ENCODE results near the gene ASTN2. TPM values are rescaled to one million over a fixed set of nuclear protein-coding genes. Genes with fewer than 3 reads are reported as not detected.

Gene ASTN2
- total and polyA plus RNA-seq, 4 donors, result 0.57 to 2.9 (median 1.4) TPM

GRCh38 chr9:116954731-116955130 lies 460.1 kb downstream of the ASTN2 start:
- H3K9me3 ChIP-seq (ENCODE audit: control insufficient read depth in 4 of 4, low read length in 3 of 4), result no peaks in the 10 kb centered on the region
- 88% methylated on average over 2 of the region's 2 CpGs for WGBS

DNA sequence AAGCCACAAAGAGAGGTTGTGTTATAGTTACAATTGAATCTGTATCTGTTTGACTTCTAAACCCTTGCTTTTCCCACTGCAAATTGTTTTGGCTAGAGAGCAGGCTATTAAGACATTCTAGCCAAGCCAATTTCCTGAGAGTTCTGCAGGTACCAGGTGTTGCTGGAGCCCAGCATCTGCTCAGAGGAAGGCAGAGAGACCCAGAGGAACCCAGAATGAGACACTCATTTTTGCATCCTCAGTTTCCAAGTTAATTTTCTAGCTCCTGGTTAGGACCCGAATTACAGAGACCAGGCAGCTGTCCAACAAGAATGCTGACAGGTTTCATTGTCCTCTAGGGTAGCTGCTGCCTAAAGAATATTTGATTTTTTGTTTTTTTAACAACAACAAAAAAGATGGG lies 461.6 kb downstream of the ASTN2 start:
- no peak overlapping the region for H3K27ac ChIP-seq (ENCODE audit: low read depth in 1 of 2, low read length in 2 of 2)
- no peaks in the 10 kb centered on the region for H3K9me3 ChIP-seq (ENCODE audit: control insufficient read depth in 4 of 4, low read length in 3 of 4)
- 37% methylated on average over 1 of the region's 1 CpG for WGBS
- H3K9ac ChIP-seq (ENCODE audit: low read depth in 1 of 2, low read length in 2 of 2), result no peak overlapping the region
- H3K36me3 ChIP-seq (ENCODE audit: control insufficient read depth in 4 of 4, insufficient read depth in 3 of 4, low read depth in 1 of 4, low read length in 3 of 4), result no peaks in the 10 kb centered on the region
- no peaks in the 10 kb centered on the region for H3K4me1 ChIP-seq (ENCODE audit: control insufficient read depth in 4 of 4, insufficient read depth in 4 of 4, low read length in 3 of 4)
- no peak overlapping the region for H3K4me3 ChIP-seq (ENCODE audit: low read depth in 1 of 3, low read length in 3 of 3)
- DNase-seq (ENCODE audit: low spot score), result no peak
- no peaks in the 10 kb centered on the region for H3K27me3 ChIP-seq (ENCODE audit: control insufficient read depth in 4 of 4, insufficient read depth in 4 of 4, low read length in 3 of 4)
- no peak for TF ChIP-seq HNF4A (conservative IDR thresholded peaks at IDR 0.05)
- TF ChIP-seq RAD21 (IDR thresholded peaks at IDR 0.05), result no peak
- no peak for TF ChIP-seq SP1 (IDR thresholded peaks at IDR 0.05)
- no peak for TF ChIP-seq YY1 (IDR thresholded peaks at IDR 0.05)
- TF ChIP-seq FOXA1 (IDR thresholded peaks at IDR 0.05), result no peak
- TF ChIP-seq ZBTB33 (IDR thresholded peaks at IDR 0.05), result no peak
- no peak for TF ChIP-seq RXRA (IDR thresholded peaks at IDR 0.05)
- no peak for TF ChIP-seq TAF1 (conservative IDR thresholded peaks at IDR 0.05)
- TF ChIP-seq CTCF (IDR thresholded peaks at IDR 0.05; ENCODE audit: low read depth, low read length, missing input control), result no peak
- no peak for TF ChIP-seq JUND (IDR thresholded peaks at IDR 0.05)
- TF ChIP-seq FOXA2 (IDR thresholded peaks at IDR 0.05), result no peak
- TF ChIP-seq HNF4G (IDR thresholded peaks at IDR 0.05), result no peak
- TF ChIP-seq ATF3 (IDR thresholded peaks at IDR 0.05), result no peak

More at GRCh38 chr9:116954731-116955130, 460.1 kb downstream of the ASTN2 start:
- TF ChIP-seq JUND (IDR thresholded peaks at IDR 0.05), result no peak
- no peak for TF ChIP-seq RAD21 (IDR thresholded peaks at IDR 0.05)
- no peak for TF ChIP-seq TAF1 (conservative IDR thresholded peaks at IDR 0.05)
- no peak for TF ChIP-seq GABPA (IDR thresholded peaks at IDR 0.05 in 1 of 2, conservative IDR thresholded peaks at IDR 0.05 in 1 of 2)
- no peak for TF ChIP-seq FOXA1 (IDR thresholded peaks at IDR 0.05)
- no peak for TF ChIP-seq FOXA2 (IDR thresholded peaks at IDR 0.05)
- no peak for TF ChIP-seq CTCF (IDR thresholded peaks at IDR 0.05; ENCODE audit: low read depth, low read length, missing input control)
- TF ChIP-seq NR2F2 (IDR thresholded peaks at IDR 0.05), result no peak
- H3K9ac ChIP-seq (ENCODE audit: low read depth in 1 of 2, low read length in 2 of 2), result no peak overlapping the region
- no peaks in the 10 kb centered on the region for H3K4me1 ChIP-seq (ENCODE audit: control insufficient read depth in 4 of 4, insufficient read depth in 4 of 4, low read length in 3 of 4)
- H3K4me3 ChIP-seq (ENCODE audit: low read depth in 1 of 3, low read length in 3 of 3), result no peak overlapping the region
- peaks cover 0 to 2% (median 0%) of the 10 kb centered on the region in 4 donors for H3K27me3 ChIP-seq (ENCODE audit: control insufficient read depth in 4 of 4, insufficient read depth in 4 of 4, low read length in 3 of 4)
- no peaks in the 10 kb centered on the region for H3K36me3 ChIP-seq (ENCODE audit: control insufficient read depth in 4 of 4, insufficient read depth in 3 of 4, low read depth in 1 of 4, low read length in 3 of 4)
- DNase-seq (ENCODE audit: low spot score), result no peak
- H3K27ac ChIP-seq (ENCODE audit: low read depth in 1 of 2, low read length in 2 of 2), result no peak overlapping the region

All from liver (tissue), 9 donors.